Lower leg skin (tissue), 4 donors: ENCODE data around the gene BAIAP2. TPM values are rescaled to one million over a fixed set of nuclear protein-coding genes. Genes with fewer than 3 reads are reported as not detected.

Experiments used
- DNase-seq, 2 donors: peaks; one replicate each; pipeline ENCODE4 v3.0.0-alpha.2; 2019; ENCODE audit warnings: low spot score in 2 of 2
- H3K4me3 ChIP-seq: fragments of 200-600 bp; sonication (generic); 2 replicates; pipeline ENCODE4 v1.5.1; 2017; ENCODE audit warnings: mild to moderate bottlenecking, low read depth; ENCODE audit not compliant: poor library complexity, severe bottlenecking
- CTCF ChIP-seq, 3 donors: fragments of 450-650 bp; IDR thresholded peaks; one replicate each; pipeline ENCODE4 v1.5.1; 2016; ENCODE audit warnings: antibody characterized with exemption in 3 of 3, mild to moderate bottlenecking in 3 of 3, moderate library complexity in 2 of 3
- POLR2A ChIP-seq, 2 donors: fragments of 450-650 bp; IDR thresholded peaks; one replicate each; pipeline ENCODE4 v1.6.1; 2016 to 2017; ENCODE audit warnings: antibody characterized with exemption in 2 of 2, mild to moderate bottlenecking in 1 of 2, moderate library complexity in 1 of 2
- WGBS, 2 donors: methylation state at CpG; one replicate each; pipeline ENCODE4 v1.1.5; 2018; 5-methylcytosine and 5-hydroxymethylcytosine counted together
- intact Hi-C: fragments of 100-400 bp; cut with DNase I; formaldehyde crosslinking; loops from one replicate; pipeline ENCODE4 v1.15.0; 2023; ENCODE audit warnings: low total_unique reads
- total RNA-seq, 4 donors: library from RNA; depleted of rRNA; stranded (reverse); fragments of >200 nt; gene quantifications; one replicate each; pipeline ENCODE4 v1.1.0, GENCODE V29; 2016

The BAIAP2 gene
- total RNA-seq, 4 donors from 2014 or later: 190 to 308 (median 224) TPM

- no peak overlapping the region for H3K4me3 ChIP-seq
- intact Hi-C loops: no loop called here
- TF ChIP-seq POLR2A (IDR thresholded peaks at IDR 0.05): no peak
- TF ChIP-seq CTCF (IDR thresholded peaks at IDR 0.05): no peak
- DNase-seq: no peak
- 77 to 80% methylated on average over 16 to 21 of the region's 22 CpGs for WGBS, 2 donors
Measured at GRCh38 chr17:81132770-81133723, 98.1 kb downstream of the BAIAP2 start.

GRCh38 chr17:81134064-81134781, 99.3 kb downstream of the BAIAP2 start:
- no peak overlapping the region for H3K4me3 ChIP-seq
- intact Hi-C loops: no loop called here
- no peak for TF ChIP-seq CTCF (IDR thresholded peaks at IDR 0.05)
- no peak for TF ChIP-seq POLR2A (IDR thresholded peaks at IDR 0.05)
- no peak for DNase-seq
- 81 to 96% methylated on average over 14 to 24 of the region's 28 CpGs for WGBS, 2 donors

- no peak for DNase-seq
- intact Hi-C loops: no loop called here
- WGBS, 2 donors: 42 to 54% methylated on average over 28 of the region's 28 CpGs
- TF ChIP-seq CTCF (IDR thresholded peaks at IDR 0.05) (no peak), POLR2A (IDR thresholded peaks at IDR 0.05) (no peak)
- no peak overlapping the region for H3K4me3 ChIP-seq
Measured at GRCh38 chr17:81135505-81136278, 100.7 kb downstream of the BAIAP2 start.

- WGBS, 2 donors: 81 to 84% methylated on average over 8 of the region's 8 CpGs
- TF ChIP-seq POLR2A (IDR thresholded peaks at IDR 0.05): no peak
- TF ChIP-seq CTCF (IDR thresholded peaks at IDR 0.05): no peak
- DNase-seq: no peak
- no peak overlapping the region for H3K4me3 ChIP-seq
- intact Hi-C loops: no loop called here
Measured at GRCh38 chr17:81136366-81136765, 101.4 kb downstream of the BAIAP2 start.

GRCh38 chr17:81137248-81137647, 102.3 kb downstream of the BAIAP2 start:
- DNase-seq: no peak
- intact Hi-C loops: no loop called here

More at GRCh38 chr17:81137248-81137647, 102.3 kb downstream of the BAIAP2 start:
- no peak overlapping the region for H3K4me3 ChIP-seq
- TF ChIP-seq POLR2A (IDR thresholded peaks at IDR 0.05) (no peak), CTCF (IDR thresholded peaks at IDR 0.05) (no peak)
- 89 to 90% methylated on average over 13 of the region's 13 CpGs for WGBS, 2 donors
